Neural crest cell (in vitro differentiated cells): ENCODE data around the gene VPS52. TPM values are rescaled to one million over a fixed set of nuclear protein-coding genes. Genes with fewer than 3 reads are reported as not detected.

Experiments used
- DNase-seq: peaks from one replicate; pipeline ENCODE4 v3.0.0; 2021; ENCODE audit warnings: low read depth, mixed read lengths, low spot score
- H3K27ac Mint-ChIP-seq: one replicate; pipeline ENCODE4 v1.8.0; 2021; ENCODE audit warnings: mild to moderate bottlenecking, mixed read lengths; ENCODE audit not compliant: unreplicated experiment
- H3K27me3 Mint-ChIP-seq: 2 replicates; pipeline ENCODE4 v1.8.0; 2021; ENCODE audit warnings: low read depth, mild to moderate bottlenecking, mixed read lengths
- H3K36me3 Mint-ChIP-seq: 2 replicates; pipeline ENCODE4 v1.8.0; 2021; ENCODE audit warnings: low read depth, mild to moderate bottlenecking, mixed read lengths
- H3K4me1 Mint-ChIP-seq: 2 replicates; pipeline ENCODE4 v1.8.0; 2021; ENCODE audit warnings: mixed read lengths
- H3K4me3 Mint-ChIP-seq: one replicate; pipeline ENCODE4 v1.8.0; 2021; ENCODE audit warnings: mild to moderate bottlenecking, mixed read lengths
- H3K9me3 Mint-ChIP-seq: 2 replicates; pipeline ENCODE4 v1.8.0; 2021; ENCODE audit warnings: mixed read lengths
- total RNA-seq: library from RNA; stranded (reverse); gene quantifications from 2 replicates; pipeline ENCODE4 v1.2.1, GENCODE V29; 2021
- TF ChIP-seq, protein P1 (sequence below): fragments of 200-600 bp; sonication (generic); conservative IDR thresholded peaks from 2 replicates; pipeline ENCODE4 v1.5.0; 2021; ENCODE audit warnings: antibody characterized with exemption, mild to moderate bottlenecking

The VPS52 gene
- total RNA-seq, 1 donor from 2014 or later = 53.2 TPM

DNA sequence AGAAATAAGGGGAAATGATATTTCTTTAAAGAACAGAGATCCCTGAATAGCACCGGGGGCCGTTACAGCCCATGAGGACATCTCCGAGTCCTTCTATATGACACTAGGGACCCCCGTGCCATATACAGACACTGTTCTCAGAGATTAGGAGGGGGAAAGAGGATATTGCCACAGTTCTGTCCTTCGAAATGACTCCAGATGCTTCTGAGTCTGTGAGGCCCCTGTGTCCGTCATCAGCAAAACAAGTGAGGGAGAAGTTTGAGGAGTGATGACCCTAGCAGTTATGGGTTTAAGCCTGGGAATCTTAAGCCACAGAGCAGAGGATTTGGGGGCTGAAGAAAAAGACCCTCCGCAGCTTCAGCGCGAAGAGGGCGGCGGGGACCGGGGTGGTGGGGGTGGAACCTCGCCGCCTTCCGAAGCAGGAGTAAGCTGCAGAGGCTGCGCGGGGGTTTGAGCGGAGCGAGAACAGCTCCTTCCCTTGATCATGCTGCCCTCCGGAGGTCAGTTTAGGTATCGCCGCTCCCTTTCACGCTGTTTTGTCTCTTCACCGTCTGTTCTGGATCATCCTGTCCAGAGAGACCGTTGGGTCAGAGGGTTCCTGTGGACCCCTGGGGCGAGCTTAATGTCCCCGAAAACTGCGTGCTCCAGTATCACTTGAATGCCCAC, 23.6 kb downstream of the VPS52 start:
- peak; percentile 96 for DNase-seq
- peaks cover 7% of the 10 kb centered on the region for H3K36me3 Mint-ChIP-seq

DNA sequence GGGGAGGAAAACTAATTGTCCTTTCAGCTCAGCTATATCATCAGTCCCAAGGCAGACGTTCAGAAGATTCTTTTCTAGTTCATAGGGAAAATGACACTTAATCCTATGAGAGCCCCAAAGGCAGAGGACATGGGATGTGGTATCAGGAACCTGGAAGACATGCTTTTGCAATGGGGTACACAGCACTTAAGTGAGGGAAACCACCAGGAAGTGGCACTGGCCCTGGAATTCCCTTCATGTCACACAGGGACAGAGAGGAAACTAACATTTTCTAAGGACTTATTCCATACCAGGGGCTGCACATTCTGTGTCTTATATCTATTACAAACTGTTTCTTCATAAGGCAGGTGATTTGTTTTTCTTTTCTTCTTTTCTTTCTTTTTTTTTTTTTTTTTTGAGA, 28.2 kb downstream of the VPS52 start:
- TF ChIP-seq, protein P1, sequence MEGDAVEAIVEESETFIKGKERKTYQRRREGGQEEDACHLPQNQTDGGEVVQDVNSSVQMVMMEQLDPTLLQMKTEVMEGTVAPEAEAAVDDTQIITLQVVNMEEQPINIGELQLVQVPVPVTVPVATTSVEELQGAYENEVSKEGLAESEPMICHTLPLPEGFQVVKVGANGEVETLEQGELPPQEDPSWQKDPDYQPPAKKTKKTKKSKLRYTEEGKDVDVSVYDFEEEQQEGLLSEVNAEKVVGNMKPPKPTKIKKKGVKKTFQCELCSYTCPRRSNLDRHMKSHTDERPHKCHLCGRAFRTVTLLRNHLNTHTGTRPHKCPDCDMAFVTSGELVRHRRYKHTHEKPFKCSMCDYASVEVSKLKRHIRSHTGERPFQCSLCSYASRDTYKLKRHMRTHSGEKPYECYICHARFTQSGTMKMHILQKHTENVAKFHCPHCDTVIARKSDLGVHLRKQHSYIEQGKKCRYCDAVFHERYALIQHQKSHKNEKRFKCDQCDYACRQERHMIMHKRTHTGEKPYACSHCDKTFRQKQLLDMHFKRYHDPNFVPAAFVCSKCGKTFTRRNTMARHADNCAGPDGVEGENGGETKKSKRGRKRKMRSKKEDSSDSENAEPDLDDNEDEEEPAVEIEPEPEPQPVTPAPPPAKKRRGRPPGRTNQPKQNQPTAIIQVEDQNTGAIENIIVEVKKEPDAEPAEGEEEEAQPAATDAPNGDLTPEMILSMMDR = no peak
- Mint-ChIP-seq H3K27ac (no peak overlapping the region), H3K4me1 (peaks cover 7% of the 10 kb centered on the region), H3K4me3 (peak overlapping the region; percentile 11), H3K36me3 (no peaks in the 10 kb centered on the region), H3K9me3 (no peaks in the 10 kb centered on the region), H3K27me3 (peaks cover 44% of the 10 kb centered on the region)
- no peak for DNase-seq

More for the DNA sequence above, 23.6 kb downstream of the VPS52 start:
- Mint-ChIP-seq H3K9me3 (no peaks in the 10 kb centered on the region), H3K27me3 (peaks cover 14% of the 10 kb centered on the region), H3K27ac (peak overlapping the region; percentile 64), H3K4me1 (peaks cover 34% of the 10 kb centered on the region), H3K4me3 (peak overlapping the region; percentile 87)
- TF ChIP-seq, protein P1 = peak; percentile 98

DNA sequence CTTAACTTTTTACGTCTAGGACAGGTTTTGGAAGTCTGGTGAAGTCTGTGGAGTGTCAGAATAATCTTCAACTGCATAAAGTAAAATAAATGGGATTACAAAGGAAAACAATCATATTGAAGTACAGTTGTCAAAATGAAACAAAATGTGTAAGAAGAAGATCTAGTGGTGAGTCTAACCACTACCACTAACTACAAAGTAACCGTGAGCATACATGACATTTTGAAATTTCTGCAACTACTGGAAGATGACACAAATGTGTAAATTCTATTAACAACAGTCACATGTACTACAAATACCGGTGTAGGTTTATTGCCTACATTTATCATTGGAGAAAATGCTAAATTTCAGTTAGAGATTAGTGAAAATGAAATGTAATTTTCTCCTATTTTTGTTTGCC, 29.7 kb downstream of the VPS52 start:
- no peak for DNase-seq
- H3K27ac Mint-ChIP-seq = no peak overlapping the region
- peaks cover 54% of the 10 kb centered on the region for H3K27me3 Mint-ChIP-seq
- TF ChIP-seq, protein P1 = no peak
- H3K36me3 Mint-ChIP-seq = no peaks in the 10 kb centered on the region
- H3K4me3 Mint-ChIP-seq = no peak overlapping the region
- no peaks in the 10 kb centered on the region for H3K4me1 Mint-ChIP-seq
- no peaks in the 10 kb centered on the region for H3K9me3 Mint-ChIP-seq

DNA sequence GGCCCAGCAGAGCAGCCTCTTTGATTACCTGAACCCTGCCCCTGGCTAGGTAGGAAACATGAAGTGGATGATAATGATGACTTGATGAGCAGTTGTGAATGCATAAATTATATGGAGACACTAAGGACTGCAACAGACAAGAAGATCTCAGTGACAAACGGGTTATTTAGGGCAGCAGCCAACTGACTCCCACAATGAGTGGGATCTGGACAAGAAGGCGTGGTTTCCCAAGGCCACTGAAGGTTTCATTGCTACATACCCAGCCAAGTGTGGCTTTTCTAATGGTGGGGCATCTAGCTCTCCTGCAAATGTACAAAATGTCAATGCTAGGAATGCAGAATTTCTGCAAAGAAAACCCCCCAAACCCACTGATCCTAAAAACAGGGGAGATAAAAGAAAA, 33.9 kb downstream of the VPS52 start:
- Mint-ChIP-seq H3K27me3 (peaks cover 65% of the 10 kb centered on the region), H3K9me3 (no peaks in the 10 kb centered on the region), H3K36me3 (no peaks in the 10 kb centered on the region), H3K27ac (no peak overlapping the region), H3K4me3 (no peak overlapping the region), H3K4me1 (peaks cover 8% of the 10 kb centered on the region)
- TF ChIP-seq, protein P1 = no peak
- DNase-seq = no peak

DNA sequence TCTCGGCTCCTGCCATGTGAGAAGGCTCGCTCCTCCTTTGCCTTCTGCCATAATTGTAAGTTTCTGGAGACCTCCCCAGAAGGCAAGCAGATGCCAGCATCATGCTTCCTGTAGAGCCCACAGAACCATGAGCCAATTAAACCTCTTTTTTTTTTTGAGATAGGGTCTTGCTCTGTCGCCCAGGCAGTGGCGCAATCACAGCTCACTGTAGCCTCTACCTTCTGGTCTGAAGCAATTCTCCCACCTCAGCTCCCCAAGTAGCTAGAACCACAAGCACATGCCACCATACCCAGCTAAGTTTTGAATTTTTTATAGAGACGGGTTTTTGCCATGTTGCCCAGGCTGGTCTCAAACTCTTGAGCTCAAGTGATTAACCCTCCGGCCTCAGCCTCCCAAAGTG, 34.8 kb downstream of the VPS52 start:
- peaks cover 63% of the 10 kb centered on the region for H3K27me3 Mint-ChIP-seq
- TF ChIP-seq, protein P1 = no peak
- no peak overlapping the region for H3K4me3 Mint-ChIP-seq
- H3K9me3 Mint-ChIP-seq = no peaks in the 10 kb centered on the region
- no peak for DNase-seq
- no peak overlapping the region for H3K27ac Mint-ChIP-seq
- peaks cover 8% of the 10 kb centered on the region for H3K4me1 Mint-ChIP-seq
- H3K36me3 Mint-ChIP-seq = no peaks in the 10 kb centered on the region
